GM18870 (cell line): ENCODE measurements around the gene PRAMEF7.
"Not testable (repeated sequence)": the region's sequence is repeated elsewhere in the genome, so short reads cannot be mapped to it uniquely, and the experiment has no call there.

Source experiments
- ATAC-seq: cut with Tn5 transposase; IDR thresholded peaks from one replicate; pipeline ENCODE4 v1.9.1; 2021; ENCODE audit warnings: moderate library complexity; ENCODE audit not compliant: unreplicated experiment

Gene PRAMEF7

DNA sequence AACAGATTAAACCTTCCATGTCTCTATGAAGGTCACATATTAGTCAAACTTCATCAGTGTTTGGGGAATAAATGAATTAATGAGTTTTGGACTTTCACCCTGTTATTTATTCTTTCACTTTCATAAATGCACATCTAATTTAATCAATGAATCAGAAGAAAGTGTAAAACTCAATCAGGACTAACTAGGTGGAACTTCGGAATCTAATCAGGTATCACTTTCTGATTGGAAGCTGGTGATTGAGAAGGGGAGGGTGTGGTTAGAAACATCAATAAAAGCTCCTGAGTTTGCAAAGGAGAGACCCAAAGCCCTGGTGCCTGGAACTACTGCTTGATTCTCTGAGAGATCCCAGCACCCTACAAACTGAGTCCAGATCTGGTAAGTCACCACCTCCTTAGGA is at the start of gene PRAMEF7:
PRAMEF7 (plus strand) TSS at position 301 of the 400 bp plus-strand sequence. CDS start 1,083 bp downstream, outside the sequence.
- ATAC-seq = not testable (repeated sequence)

DNA sequence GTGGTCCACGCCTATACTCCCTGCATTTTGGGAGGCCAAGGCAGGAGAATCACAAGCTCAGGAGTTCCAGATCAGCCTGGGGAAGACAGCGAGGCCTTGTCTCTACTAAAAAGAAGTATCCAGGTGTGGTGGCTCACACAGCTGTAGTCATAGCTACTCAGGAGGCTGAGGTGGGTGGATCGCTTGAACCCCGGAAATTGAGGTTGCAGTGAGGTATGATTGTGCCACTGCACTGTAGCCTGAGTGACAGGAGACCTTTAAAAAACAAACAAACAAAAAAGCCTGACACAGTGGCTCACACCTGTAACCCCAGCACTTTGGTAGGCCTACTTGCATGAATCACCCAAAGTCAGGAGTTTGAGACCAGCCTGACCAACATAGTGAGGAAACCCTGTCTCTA is 38.0 kb upstream of the PRAMEF7 start:
- not testable (repeated sequence) for ATAC-seq

DNA sequence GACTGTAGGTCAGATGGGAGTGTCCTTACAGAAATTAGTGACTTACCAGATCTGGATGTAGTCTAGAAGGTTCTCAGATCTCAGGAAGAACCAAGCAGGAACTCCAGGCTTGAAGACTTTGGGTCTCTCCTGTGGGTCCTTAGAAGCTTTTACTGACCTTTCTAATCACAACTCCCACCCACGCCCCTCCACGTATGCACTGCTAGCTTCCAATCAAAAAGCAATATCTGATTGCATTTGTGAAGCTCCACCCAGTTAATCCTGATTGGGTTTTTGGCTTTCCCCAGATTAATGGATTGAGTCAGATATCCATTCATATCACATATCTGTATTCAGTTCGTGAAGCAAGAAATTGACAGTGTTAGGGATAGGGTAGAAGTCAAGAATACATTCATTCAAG is 30.3 kb upstream of the PRAMEF7 start, which contains the start of gene PRAMEF4:
PRAMEF4 (minus strand) TSS at position 101 of the 400 bp plus-strand sequence. CDS start 2,807 bp downstream, outside the sequence.
- ATAC-seq = not testable (repeated sequence)

DNA sequence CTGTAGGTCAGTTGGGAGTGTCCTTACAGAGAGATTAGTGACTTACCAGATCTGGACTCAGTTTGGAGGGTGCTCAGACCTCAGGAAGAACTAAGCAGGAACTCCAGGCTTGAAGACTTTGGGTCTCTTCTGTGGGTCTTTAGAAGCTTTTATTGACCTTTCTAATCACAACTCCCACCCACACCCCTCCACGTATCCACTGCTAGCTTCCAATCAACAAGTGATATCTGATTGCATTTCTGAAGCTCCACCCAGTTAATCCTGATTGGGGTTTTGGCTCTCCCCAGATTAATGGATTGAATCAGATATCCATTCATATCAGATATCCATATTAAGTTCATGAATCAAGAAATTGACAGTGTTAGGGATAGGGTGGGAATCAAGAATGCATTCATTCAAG is 18.2 kb upstream of the PRAMEF7 start, which contains the start of gene PRAMEF10:
PRAMEF10 (minus strand) TSS at position 101 of the 400 bp plus-strand sequence. CDS start 2,423 bp downstream, outside the sequence.
- ATAC-seq = not testable (repeated sequence)

DNA sequence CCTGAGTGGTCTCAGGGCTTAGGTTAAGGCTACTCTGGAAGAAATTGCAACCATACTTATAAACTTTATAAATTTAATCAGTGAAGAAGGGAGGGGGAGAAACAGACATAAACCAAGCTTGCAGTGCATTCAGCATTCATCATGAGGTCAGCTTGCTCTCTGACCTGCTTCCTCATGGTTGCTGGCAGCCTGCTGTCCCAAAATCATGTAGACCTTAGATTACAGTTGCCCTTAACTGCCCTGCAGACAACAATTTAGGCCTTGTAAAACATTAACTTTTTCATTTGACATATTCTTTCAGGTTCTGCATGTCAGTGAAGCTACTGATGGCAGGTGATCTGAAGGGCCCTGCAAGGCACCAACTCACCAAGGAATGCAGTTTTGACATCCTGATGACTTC is 17.2 kb upstream of the PRAMEF7 start:
- ATAC-seq = not testable (repeated sequence)

DNA sequence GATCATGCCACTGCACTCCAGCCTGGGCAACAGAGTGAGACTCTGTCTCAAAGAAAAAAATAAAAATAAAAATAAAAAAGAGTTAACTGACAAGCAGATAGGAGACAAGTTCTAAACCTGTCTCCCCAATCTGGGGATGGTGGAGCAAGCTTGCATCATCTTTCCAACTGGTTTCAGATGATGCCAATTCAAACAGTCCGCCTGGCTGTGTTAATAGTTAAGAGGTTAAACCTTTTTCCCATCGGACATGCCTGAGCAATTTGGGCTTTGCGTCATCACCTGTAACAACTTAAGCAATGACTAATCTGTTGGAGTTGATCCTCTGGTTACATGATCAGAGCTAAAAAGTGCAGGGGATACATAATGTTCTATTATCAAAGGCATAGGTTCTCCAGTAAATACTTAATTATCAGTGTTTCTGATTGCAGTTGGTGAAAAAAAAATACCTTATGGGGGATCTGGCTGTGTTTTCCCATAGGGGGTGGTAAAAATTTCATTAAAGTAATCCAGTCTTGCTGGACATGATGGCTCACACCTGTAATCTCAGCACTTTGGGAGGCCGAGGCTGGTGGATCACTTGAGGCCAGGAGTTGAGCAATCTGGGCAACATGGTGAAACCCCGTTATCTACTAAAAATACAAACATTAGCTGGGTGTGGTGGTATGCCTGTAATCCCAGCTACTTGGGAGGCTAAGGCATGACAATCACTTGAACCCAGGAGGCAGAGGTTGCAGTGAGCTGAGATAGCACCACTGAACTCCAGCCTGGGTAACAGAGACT is 12.4 kb upstream of the PRAMEF7 start:
- ATAC-seq = not testable (repeated sequence)

DNA sequence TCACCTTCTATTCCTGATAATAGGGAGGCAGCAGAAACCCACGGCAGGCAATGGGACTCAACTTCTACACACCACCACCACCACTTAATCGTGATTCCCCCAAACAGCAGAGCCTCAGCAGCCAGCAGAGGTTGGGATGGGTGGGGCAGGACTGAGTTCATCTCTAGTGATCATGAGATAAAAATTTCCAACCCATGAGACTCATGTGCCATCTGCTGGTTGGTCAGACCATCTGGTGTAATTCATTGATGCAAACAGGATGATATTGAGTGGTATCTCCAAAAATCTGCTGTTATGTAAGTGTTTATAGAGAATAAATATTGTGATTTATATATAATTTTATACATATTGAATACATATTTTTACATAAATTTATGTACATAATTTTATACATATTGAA is 5.3 kb downstream of the PRAMEF7 start:
- not testable (repeated sequence) for ATAC-seq

DNA sequence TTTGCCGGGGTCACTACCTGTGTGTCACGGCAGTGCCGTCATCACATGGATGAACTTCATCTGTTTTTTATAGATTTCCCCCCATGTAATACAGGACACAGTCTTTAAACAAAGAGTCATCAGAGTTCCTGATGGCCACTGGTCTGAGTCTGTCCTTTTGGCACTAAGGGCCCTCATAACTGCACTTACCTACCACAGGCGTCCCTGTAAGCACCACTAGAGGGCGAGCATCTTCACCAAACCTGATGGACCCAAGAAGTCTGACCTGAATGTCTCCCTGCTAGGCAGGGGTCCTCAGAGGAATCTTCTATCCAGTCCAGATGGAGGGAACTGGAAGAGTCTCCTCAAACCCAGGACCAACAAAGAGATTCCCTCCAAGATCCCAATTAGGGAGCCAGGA is 8.0 kb downstream of the PRAMEF7 start:
- not testable (repeated sequence) for ATAC-seq

DNA sequence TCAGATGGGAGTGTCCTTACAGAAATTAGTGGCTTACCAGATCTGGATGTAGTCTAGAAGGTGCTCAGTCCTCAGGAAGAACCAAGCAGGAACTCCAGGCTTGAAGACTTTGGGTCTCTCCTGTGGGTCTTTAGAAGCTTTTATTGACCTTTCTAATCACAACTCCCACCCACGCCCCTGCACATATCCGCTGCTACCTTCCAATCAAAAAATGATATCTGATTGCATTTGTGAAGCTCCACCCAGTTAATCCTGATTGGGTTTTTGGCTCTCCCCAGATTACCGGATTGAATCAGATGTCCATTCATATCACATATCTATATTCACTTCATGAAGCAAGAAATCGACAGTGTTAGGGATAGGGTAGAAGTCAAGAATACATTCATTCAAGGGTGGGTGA is 31.1 kb downstream of the PRAMEF7 start, which contains the start of gene PRAMEF6:
PRAMEF6 (minus strand) TSS at position 101 of the 400 bp plus-strand sequence. CDS start 5,062 bp downstream, outside the sequence.
- not testable (repeated sequence) for ATAC-seq
